Endodermal cell (in vitro differentiated cells): Measurements from ENCODE around the gene IFITM1. TPM values are rescaled to one million over a fixed set of nuclear protein-coding genes. Genes with fewer than 3 reads are reported as not detected.
A peak's percentile ranks its signal among the peaks of the same experiment; 100 is the strongest.

Experiments used
- DNase-seq: peaks from one replicate; pipeline ENCODE4 v3.0.0-alpha.2; 2017
- H3K27ac ChIP-seq: 2 replicates; pipeline ENCODE4 v1.5.1; 2013; ENCODE audit warnings: mild to moderate bottlenecking, low read depth, low read length, moderate library complexity
- H3K27me3 ChIP-seq: 2 replicates; pipeline ENCODE4 v1.6.1; 2013; ENCODE audit warnings: mild to moderate bottlenecking, low read length, moderate library complexity; ENCODE audit not compliant: insufficient read depth, control insufficient read depth, poor library complexity, severe bottlenecking
- H3K36me3 ChIP-seq: 2 replicates; pipeline ENCODE4 v1.7.0; 2013; ENCODE audit warnings: mild to moderate bottlenecking, low read length, moderate library complexity; ENCODE audit not compliant: control insufficient read depth, insufficient read depth
- H3K4me1 ChIP-seq: one replicate; pipeline ENCODE4 v1.7.0; 2013; ENCODE audit warnings: low read length; ENCODE audit not compliant: control insufficient read depth, insufficient read depth
- H3K4me3 ChIP-seq: 2 replicates; pipeline ENCODE4 v1.5.1; 2013; ENCODE audit warnings: mild to moderate bottlenecking, low read length, moderate library complexity
- H3K9ac ChIP-seq: 2 replicates; pipeline ENCODE4 v1.6.1; 2013; ENCODE audit warnings: mild to moderate bottlenecking, low read length, moderate library complexity; ENCODE audit not compliant: poor library complexity, severe bottlenecking; ENCODE audit errors: extremely low read depth
- H3K9me3 ChIP-seq: 2 replicates; pipeline ENCODE4 v1.6.1; 2013; ENCODE audit warnings: mild to moderate bottlenecking, low read length, moderate library complexity; ENCODE audit not compliant: control insufficient read depth
- H3K27ac Mint-ChIP-seq: 2 replicates; pipeline ENCODE4 v1.8.0; 2020; ENCODE audit warnings: mixed read lengths
- H3K27me3 Mint-ChIP-seq: 2 replicates; pipeline ENCODE4 v1.8.0; 2021; ENCODE audit warnings: mild to moderate bottlenecking, mixed read lengths; ENCODE audit not compliant: insufficient read depth
- H3K36me3 Mint-ChIP-seq: 2 replicates; pipeline ENCODE4 v1.8.0; 2020; ENCODE audit warnings: low read depth, mixed read lengths
- H3K4me1 Mint-ChIP-seq: 2 replicates; pipeline ENCODE4 v1.8.0; 2020; ENCODE audit warnings: mixed read lengths
- H3K4me3 Mint-ChIP-seq: 2 replicates; pipeline ENCODE4 v1.8.0; 2020; ENCODE audit warnings: mild to moderate bottlenecking, moderate library complexity, mixed read lengths
- H3K9me3 Mint-ChIP-seq: 2 replicates; pipeline ENCODE4 v1.8.0; 2020; ENCODE audit warnings: mild to moderate bottlenecking, mixed read lengths
- CTCF ChIP-seq: fragments of 200-600 bp; sonication (generic); conservative IDR thresholded peaks from 2 replicates; pipeline ENCODE4 v1.5.0; 2021; ENCODE audit warnings: antibody characterized with exemption, mild to moderate bottlenecking
- WGBS, 2 experiments: methylation state at CpG; one replicate each; pipeline versions ENCODE4 v1.1.5 to v1.1.7; 2013; ENCODE audit warnings: missing lambda C conversion rate in 2 of 2, mixed read lengths in 1 of 2; ENCODE audit not compliant: insufficient coverage in 1 of 2, insufficient read length in 1 of 2; 5-methylcytosine and 5-hydroxymethylcytosine counted together
- total RNA-seq, 2 donors: library from RNA; stranded (reverse); fragmentation: NEBNext Ultra II Directional in 1 of 2; extraction: Animal tissue kit (Norgen Biotek cat#: 25700) in 1 of 2; gene quantifications; 2 replicates in 1 of 2; 3 replicates in 1 of 2; pipeline ENCODE4 v1.2.1, GENCODE V29; 2021

Gene IFITM1
- total RNA-seq, 2 donors from 2014 or later: 211 to 558 TPM

- no peak for DNase-seq
- Mint-ChIP-seq H3K36me3 (no peaks in the 10 kb centered on the region), H3K27ac (no peak overlapping the region), H3K9me3 (peaks cover 5% of the 10 kb centered on the region), H3K4me1 (peaks cover 5% of the 10 kb centered on the region), H3K4me3 (no peak overlapping the region), H3K27me3 (peaks cover 4% of the 10 kb centered on the region)
- 90 to 94% methylated on average over 6 to 18 of the region's 18 CpGs for WGBS, 2 experiments
- TF ChIP-seq CTCF: no peak
- Histone ChIP-seq H3K9me3 (no peaks in the 10 kb centered on the region), H3K36me3 (no peaks in the 10 kb centered on the region), H3K9ac (no peak overlapping the region), H3K27me3 (no peaks in the 10 kb centered on the region), H3K4me3 (no peak overlapping the region), H3K27ac (no peak overlapping the region), H3K4me1 (no peaks in the 10 kb centered on the region)
These were observed 43.2 kb upstream of the IFITM1 start for GRCh38 chr11:270451-271318.

- Mint-ChIP-seq H3K4me1 (peaks cover 5% of the 10 kb centered on the region), H3K27ac (no peak overlapping the region), H3K9me3 (peaks cover 5% of the 10 kb centered on the region), H3K27me3 (peaks cover 4% of the 10 kb centered on the region), H3K36me3 (no peaks in the 10 kb centered on the region), H3K4me3 (no peak overlapping the region)
- DNase-seq: peak; percentile 31
- Histone ChIP-seq H3K27ac (no peak overlapping the region), H3K9ac (no peak overlapping the region), H3K4me1 (no peaks in the 10 kb centered on the region), H3K9me3 (no peaks in the 10 kb centered on the region), H3K36me3 (no peaks in the 10 kb centered on the region), H3K4me3 (no peak overlapping the region), H3K27me3 (no peaks in the 10 kb centered on the region)
- WGBS, 2 experiments: 87 to 88% methylated on average over 7 to 8 of the region's 8 CpGs
- TF ChIP-seq CTCF: no peak
These were observed 42.5 kb upstream of the IFITM1 start for GRCh38 chr11:271319-271715.

GRCh38 chr11:272195-272930 lies 41.5 kb upstream of the IFITM1 start:
- Histone ChIP-seq H3K9me3 (no peaks in the 10 kb centered on the region), H3K27ac (no peak overlapping the region), H3K36me3 (no peaks in the 10 kb centered on the region), H3K4me1 (no peaks in the 10 kb centered on the region), H3K4me3 (no peak overlapping the region), H3K9ac (no peak overlapping the region), H3K27me3 (no peaks in the 10 kb centered on the region)
- TF ChIP-seq CTCF: no peak
- peak; percentile 29 for DNase-seq
- Mint-ChIP-seq H3K4me1 (peaks cover 5% of the 10 kb centered on the region), H3K36me3 (no peaks in the 10 kb centered on the region), H3K9me3 (no peaks in the 10 kb centered on the region), H3K27me3 (peaks cover 4% of the 10 kb centered on the region), H3K27ac (no peak overlapping the region), H3K4me3 (no peak overlapping the region)
- 93 to 98% methylated on average over 11 to 22 of the region's 22 CpGs for WGBS, 2 experiments
